Measurements from ENCODE around the gene FBXL22.
A peak's percentile ranks its signal among the peaks of the same experiment; 100 is the strongest.
"Not testable (repeated sequence)": the region's sequence is repeated elsewhere in the genome, so short reads cannot be mapped to it uniquely, and the experiment has no call there.

FBXL22 gene

DNA sequence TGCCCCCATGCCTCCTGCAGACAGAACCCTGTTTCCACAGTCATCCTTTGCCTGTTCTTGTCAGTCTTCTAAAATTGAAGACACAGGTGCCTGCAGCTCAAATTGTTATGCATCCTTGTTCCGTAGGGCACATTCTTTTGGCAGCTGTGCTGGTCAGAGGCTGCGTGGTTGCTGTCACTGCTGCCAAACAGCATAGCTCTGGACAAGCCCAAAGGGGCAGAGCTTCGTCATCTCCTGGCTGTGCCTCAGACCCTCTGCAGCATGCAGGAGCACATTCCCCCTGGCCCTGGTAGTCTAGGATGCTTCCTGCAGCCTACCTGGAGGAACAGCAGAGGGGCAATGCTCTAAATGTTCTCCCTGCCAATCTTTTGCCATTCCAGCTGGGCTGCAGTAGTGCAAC, 2.1 kb upstream of the FBXL22 start:
- DNase-seq: no peak

DNA sequence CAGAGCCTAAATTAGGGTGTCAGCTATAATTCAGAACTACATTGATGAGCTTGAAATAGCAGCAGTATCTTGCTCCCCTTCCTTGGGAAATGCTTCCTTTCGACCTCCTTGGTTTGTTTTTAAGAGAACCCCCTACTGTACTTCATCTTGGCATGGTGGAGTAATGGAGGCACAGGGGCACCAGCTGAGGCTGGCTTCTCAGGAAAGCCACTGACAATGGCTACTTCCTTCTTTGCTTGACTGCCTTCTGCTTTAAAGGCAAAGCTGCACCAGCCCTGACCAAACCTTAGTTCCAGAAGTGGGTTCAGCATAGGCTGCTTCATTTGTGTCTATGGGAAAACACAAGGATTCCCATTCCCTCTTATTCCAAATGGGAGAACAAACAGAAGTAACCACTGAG, 1.5 kb upstream of the FBXL22 start:
- DNase-seq: no peak

DNA sequence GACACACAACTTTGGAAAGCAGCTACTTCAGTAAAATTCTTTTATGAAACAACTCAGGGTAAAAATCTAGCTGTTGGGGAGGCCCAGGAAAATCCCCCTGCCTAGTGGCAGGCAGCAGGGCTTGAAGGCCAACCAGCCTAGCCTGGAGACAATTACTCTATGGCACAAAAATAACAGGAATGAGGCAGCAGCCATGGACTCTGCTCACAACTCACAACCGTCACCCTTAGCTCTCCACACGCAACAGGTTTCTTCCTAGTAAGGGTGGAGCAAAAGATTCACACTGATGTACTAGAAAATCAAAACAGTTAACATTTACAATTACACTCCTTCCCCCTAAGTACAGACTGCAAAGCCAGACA, 530 bp upstream of the FBXL22 start:
- DNase-seq: no peak

DNA sequence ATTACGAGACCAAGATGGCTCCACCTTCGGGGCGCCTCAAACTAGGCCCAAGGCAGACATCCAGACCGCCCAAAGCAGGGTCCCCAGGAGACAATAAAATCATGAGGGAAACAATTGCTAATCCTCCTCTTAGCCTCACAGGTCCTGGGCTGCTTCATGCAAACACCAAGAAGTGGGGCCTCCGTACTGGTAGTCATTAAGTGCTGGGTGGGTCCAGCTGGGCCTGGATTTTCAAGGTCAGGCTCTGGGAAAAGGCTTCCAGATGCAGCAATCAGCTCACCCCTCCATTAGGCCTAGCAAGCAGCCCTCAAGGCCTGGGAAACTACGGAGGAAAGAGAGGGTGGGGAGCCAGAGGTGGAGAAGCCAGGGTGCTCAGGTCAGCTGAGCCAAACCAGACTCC, 634 bp downstream of the FBXL22 start:
- no peak for DNase-seq

DNA sequence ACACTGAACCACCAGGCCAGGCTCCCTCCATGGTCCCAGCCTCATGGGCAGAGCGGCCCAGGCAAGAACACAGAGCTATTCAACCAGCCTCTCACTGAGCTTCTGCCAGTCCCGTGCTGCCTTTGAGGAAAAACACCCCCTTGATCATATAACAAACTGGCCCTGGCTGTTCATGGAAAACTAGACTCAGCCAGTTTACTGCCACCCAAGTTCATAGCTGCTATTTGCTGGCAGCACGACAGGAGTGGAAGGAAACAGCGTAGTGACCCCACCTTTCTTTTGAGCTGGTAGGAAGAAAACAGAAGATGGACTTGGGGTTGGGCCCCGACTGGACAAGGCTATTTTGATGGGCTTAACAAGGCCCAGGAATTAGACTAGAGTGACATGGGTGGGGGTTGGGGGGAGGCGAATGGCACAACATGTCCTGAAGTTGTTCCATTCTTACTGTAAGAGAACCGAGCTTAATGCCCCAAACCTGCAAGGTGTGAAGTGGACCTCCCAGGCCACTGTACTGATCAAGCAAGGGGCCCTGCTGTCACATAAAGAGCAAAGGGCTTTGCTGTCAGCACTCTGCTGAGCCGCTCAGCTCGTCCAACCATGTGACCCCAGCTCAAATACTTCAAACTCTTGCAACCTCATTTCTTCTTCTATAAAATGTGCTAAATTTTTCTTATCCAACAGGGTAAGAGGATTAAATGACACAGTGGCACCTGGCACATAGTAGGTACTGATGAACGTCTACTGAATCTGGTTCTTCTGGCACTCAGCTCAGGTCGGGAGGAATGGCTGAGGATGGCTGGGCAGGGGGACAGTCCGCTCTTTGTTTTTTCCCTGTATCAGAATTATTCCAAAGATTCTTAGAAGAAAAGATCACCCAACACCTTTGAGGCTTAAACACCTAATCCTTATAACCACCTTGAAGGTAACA, 1.6 kb downstream of the FBXL22 start:
- no peak for DNase-seq

DNA sequence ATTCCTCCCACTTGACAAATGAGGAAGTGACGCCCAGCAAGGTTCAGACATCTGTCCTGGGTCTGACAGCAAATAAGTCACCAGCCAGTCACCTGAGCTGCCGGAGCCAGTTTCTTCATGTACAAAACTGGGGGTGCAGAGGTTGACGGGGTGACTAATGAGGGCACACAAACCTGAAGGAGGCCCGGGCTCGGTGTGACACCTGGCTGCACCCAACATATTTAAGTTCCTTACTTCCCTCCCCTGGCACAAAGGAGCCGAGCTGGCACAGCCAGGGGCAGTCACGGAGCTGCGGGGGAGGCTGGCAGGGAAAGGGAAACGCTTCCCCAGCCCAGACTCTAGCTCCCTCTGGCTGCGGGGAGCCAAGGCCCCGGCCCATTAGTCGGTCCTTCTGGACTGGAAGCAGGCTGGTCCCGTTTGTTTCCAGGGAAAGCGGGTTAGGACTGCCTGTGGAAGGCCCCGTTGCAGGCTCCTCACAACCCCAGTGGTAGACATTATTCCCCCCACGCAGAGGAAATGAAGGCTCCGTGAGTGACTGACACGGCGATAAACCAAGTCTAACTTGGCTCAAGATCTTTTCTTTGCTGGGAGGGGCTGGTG, 2.3 kb downstream of the FBXL22 start:
- peak; percentile 36 for DNase-seq

DNA sequence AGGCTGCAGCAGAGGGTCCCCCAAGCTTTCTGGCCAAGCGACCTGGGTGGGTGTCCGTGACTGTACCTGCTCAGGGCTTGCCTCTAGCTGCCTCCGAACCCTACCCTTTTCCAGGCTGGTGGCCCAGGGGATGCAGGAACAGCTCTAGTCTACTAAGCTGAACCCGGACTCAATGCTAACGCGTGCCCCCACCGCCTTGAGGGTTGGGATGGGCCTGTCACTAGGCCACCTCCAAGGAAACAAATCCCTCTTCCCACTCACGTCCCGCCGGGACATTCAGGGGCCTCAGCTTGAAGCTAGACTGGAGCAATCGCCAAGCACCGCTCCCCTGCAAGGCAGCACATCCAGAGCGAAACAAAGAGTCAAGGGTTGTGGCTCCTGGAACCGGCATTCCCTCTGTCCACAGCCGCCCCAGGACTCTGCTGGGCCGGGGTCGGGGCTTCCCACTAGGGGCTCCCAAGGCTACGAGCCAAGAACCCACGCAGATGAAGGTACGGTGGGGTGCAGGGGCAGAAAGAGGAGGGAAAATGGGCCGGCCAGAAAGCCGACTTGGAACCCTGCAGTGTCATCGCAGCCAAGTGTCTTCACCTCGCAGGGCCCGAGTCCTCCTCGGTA, 2.9 kb downstream of the FBXL22 start:
- no peak for DNase-seq

DNA sequence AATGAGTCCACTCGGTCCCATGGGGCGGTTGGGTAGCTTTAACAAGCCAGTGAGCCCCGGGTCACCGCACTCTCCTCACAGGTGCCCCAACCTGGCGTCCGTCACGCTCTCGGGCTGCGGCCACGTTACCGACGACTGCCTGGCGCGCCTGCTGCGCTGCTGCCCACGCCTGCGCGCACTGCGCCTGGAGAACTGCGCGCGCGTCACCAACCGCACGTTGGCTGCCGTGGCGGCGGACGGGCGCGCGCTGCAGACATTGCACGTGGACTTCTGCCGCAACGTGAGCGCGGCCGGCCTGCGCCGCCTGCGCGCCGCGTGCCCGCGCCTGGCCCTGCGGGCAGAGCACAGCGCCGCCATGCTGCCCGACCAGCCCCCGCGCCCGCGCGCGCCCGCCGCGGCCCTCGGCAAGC, 3.4 kb downstream of the FBXL22 start:
- DNase-seq: peak; percentile 91

DNA sequence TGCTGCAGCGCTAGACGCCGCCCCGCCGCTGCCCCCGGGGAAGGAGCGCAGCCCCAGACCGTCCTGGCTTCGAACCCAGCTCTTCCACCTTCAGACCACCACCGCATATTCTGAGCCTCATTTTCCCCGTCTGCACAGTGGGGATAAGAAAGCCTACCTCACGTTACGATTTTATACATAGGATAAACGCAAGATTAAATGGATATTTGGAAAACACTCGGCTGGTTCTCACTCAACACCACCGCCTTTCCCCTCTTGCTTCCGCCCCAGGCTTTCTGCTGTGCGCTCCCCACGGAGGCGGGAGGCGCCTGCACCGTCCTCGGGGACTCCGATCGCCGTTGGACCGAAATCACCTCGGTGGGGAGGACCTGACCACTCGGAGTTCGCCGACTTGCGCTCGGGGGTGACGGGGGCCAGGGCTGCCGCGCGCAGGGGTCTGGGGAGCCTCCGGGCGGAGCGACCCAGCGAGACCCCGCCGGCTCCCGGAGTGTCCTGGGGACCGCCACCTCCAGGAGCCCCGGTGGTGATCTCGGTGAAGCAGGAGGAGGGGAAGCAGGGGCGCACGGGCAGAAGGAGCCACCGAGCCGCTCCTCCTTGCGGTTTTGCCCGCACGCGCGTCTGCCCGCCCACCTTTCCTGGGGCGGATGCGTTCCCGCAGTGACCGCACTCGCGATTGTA, 4.0 kb downstream of the FBXL22 start:
- DNase-seq: peak; percentile 56

DNA sequence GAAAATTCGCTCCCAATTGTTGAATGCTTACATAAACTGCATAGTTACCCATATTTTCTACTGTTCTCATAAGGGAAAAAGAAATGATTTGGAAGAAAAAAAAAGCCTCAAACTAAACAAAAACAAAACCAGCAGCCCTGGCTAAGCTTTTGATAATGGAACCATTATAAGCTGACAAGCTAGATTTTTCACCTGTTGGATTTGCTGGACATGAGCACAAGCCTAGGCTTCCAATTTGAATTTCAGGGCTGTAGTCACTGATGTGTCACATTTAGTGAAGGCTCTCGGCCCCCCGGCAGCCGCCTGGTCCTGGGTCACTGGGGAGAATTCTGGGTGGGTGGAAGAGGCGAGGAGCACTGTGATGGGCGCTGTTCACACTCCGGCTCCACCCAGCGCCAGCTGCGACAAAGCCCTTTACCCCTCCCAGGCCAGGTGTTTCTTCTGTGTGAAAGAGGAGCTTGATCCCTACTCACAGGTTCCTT, 4.6 kb downstream of the FBXL22 start:
- DNase-seq: peak; percentile 17

DNA sequence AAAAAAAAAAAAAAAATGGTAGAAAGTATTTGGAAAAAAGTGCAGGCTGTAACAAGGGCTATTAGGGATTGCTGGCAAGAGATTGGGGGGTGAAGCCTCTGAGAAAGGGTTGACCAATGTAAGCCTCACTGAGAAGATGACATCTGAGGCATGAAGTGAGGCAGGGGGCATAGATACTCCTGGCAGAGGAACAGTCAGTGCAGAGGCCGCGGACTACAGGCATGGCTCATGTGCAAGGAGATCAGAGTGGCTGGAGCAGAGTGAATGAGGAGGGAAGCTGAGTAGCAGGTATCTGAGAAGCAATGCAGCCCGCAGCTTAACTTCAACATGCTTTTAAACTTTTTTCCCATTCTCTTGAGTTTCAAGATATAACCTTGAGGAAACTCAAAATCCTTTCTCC, 5.4 kb downstream of the FBXL22 start:
- no peak for DNase-seq

DNA sequence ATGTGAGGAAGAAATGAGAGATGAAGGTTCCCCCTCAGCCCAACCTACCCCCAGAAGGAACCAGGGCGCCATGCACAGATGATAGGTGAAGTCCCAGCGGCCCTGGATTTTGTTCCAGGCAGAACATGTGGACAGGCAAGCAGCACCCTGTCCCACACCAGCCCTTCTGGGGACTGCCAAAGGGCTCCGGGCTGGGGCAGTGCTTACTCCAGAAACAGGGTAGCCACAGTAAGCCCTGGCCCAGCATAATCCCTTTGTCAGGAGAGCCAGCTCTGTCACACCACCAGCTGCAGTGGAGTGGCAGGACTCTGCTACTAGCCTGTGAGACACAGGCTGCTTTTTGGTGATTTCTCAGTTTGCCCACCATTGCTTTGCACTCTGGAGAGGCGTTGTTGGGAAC, 6.3 kb downstream of the FBXL22 start:
- no peak for DNase-seq

DNA sequence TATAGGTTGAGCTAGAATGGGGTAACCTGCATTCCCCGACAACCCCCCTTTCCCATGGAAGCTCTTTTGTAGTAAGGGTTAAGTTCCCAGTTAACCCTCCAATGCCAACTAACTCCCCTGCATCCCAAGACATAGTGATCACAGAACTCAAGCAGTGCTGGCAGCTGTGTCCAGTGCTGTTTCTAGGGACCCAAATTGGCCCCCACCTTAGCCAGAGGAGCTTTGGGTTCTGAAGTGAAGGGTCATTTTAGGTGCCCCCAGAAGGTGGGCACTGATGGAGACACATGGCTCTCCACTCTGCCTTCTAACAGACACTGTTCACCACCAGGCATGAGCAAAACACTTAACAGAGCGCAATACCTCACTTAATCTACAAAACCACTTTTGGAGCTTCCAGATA, 7.1 kb downstream of the FBXL22 start:
- no peak for DNase-seq

DNA sequence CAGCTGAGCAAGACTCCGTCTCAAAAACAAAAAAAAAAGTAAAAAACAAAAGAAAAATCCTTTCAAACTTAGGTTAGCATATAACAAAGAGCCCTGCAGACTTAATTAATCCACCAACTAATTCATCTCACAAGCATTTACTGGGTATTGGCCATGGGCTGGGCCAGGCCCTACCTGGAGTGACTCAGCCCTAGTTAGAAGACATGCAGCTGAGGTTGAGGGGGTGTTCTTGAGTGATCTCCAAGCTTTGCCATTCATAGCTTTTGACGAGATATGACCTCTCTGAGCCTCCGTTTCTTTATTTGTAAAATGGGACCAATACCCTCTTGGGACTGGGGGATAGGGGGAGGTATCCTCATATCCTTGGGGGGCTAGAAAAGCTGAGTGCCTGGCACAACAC, 7.8 kb downstream of the FBXL22 start:
- no peak for DNase-seq

DNA sequence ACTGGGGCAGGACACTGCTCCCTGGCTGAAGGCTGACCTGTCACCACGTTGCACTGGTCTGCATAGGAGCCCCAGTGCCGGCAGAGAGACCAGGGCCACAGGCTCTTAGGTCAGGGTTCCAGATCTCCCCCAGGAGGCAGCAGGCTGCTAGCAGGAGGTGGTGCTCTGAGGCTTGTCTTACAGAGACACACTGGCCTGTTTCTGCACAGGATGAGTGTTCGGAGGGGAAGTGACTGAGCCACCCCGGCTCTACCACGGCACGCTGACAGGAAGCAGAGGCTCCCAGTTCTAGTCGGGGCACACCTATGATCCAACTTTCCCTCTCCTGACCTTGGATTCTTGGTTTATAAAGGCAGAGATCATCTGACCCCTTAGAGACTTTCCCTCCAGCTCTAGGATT, 8.6 kb downstream of the FBXL22 start:
- DNase-seq: peak; percentile 54

DNA sequence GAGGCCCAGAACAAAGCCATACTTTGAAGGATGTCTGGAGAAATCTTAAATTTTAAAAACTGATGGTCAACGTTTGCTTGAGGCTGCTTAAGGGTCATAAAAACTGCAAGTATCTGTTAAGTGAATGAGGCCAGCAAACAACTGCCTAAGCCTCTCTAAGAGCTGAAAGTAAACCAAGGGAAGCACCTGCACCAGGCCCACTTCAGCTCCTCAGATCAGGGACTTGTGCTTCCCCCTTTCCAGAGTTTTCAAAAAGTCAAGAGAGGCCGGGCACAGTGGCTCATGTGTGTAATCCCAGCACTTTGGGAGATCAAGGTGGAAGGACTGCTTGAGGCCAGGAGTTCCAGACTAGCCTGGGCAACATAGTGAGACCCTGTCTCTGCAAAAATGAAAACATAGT, 9.1 kb downstream of the FBXL22 start:
- no peak for DNase-seq

DNA sequence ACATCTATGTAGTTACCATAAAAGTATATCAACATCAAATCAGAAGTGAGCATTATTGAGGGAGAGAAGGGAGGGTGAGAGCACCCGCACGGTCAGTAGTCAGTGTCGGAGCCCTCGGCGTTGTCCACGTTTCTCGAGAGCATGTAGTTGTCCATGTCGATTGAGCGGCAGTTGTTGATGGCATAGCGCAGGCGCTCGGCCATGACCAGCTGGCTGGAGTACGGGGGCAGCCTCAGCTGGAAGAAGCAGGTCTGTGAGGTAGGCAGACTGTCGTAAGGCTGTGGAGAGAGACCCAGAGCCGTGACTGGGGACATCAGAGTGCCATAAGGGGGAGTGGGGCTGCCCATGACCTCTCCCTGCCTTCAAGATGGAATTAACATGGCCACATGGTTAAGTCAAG, 11.8 kb downstream of the FBXL22 start:
- DNase-seq: no peak

DNA sequence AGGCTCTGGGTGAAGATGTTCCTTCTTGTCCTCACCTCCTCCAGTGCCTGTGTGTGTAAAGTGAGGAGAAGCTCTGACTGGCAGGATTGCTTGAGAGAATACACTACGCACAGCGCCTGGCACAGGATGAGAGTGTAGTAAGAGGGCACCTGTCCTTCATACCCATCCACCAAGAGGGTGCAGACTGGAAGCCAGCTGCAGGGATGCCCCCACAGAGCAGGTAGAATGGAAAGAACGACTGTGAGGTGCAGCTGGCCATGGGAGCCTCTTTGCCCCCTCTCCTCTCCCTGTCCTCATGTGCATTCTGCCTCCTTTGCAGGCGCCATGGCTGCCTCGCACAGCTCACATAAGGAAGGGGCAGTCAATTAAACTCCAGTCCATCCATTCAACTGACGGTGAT, 12.3 kb downstream of the FBXL22 start:
- no peak for DNase-seq

DNA sequence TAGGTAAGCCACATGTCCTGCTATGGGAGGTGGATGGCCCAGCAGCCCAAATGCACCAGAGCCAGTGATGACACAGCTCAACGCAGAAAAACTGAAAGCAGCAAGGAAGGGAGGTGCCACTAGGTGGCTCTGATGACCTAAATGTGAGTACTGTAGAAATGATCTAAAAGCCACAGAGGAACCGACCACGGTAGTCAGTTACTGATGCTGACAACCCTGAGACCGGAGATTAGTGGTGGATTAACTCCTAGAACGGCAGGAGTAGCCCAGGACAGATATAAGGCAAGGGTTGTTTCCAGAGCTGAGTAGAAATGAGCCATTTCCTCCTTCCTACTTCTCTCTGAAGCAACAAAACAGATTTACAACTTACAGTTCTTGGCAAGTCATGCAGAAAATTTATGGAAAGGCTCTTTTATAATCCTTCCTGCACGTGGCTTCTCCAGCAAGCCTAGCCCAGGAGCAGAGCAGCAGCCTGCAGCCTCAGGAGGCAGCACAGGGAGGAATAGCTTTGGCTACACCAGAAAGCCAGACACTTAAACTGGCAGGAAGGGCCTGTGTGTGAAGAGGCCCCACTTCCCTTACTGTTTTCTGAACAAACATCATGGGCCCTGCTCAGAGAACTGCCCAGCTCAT, 13.1 kb downstream of the FBXL22 start:
- peak; percentile 84 for DNase-seq

DNA sequence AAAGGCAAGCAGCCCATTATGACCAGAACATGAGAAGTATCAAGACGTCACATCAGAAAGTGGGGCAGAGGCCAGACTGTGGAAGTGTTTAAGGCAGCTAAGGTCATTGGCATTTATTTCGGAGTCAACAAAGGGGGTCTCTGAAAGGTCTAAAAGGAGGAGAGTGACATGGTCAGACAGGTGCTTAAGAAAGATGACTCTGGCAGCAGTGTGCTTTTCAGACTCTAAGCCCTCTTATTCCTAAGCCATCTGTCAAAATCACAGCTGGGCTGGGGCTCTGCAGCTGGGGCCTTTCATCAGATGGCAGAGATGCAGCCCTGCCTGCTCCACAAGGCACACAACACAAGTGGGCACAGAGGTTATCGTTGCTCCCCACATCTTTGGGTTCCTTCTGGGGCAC, 14.0 kb downstream of the FBXL22 start:
- no peak for DNase-seq

DNA sequence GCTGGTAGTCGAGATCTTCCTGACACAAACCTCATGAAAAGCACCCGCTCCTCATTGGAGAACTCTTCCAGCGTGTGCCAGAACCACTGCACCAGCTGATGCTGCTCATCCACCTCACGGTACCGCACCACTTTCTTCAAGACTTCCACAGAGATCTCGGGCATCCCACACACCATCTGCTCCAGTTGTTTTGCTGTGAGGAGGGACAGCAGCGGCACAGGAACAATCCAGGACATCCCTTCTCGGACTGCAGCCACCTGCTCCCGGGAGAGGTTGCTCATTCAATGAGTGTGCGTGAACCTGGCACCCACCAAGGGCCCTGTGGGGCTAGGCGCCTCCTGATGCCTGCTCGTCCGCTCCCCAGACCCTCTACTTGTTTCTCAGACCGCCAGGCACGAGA, 15.1 kb downstream of the FBXL22 start:
- DNase-seq: no peak

DNA sequence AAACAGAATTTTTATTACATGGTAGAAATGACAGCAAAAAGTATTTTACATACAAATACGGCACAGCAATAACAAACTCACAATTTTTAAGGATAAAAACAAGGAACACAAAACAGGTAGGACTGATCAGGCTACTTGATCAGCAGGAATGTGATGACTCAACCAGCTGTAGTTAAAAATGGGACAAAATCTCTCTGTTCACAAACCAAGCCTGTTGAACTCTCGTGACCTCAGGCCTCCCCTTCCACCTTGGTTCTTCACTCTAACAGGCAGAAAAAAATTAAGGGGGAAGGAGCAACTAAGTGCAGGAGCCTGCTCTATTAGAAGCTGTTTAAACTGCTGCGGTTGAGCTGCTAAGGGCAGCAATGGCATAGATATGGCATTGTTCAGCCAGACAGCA, 18.7 kb downstream of the FBXL22 start:
- DNase-seq: no peak

DNA sequence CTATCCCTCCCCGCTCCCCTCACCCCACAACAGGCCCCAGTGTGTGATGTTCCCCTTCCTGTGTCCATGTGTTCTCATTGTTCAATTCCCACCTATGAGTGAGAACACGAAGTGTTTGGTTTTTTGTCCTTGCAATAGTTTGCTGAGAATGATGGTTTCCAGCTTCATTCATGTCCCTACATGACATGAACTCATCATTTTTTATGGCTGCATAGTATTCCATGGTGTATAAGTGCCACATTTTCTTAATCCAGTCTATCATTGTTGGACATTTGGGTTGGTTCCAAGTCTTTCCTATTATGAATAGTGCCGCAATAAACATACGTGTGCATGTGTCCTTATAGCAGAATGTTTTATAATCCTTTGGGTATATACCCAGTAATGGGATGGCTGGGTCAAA, 20.0 kb downstream of the FBXL22 start:
- DNase-seq: not testable (repeated sequence)

Data from CD4-positive, alpha-beta T cell treated with Interleukin-10 for 1 hour (primary cell).